GM10847 (cell line): ENCODE data around the gene STARD13.

Experiments used
- POLR2A ChIP-seq: IDR thresholded peaks from 2 replicates; pipeline ENCODE4 v1.6.1; 2011; ENCODE audit not compliant: insufficient read length; ENCODE audit errors: extremely low read depth

The STARD13 gene

DNA sequence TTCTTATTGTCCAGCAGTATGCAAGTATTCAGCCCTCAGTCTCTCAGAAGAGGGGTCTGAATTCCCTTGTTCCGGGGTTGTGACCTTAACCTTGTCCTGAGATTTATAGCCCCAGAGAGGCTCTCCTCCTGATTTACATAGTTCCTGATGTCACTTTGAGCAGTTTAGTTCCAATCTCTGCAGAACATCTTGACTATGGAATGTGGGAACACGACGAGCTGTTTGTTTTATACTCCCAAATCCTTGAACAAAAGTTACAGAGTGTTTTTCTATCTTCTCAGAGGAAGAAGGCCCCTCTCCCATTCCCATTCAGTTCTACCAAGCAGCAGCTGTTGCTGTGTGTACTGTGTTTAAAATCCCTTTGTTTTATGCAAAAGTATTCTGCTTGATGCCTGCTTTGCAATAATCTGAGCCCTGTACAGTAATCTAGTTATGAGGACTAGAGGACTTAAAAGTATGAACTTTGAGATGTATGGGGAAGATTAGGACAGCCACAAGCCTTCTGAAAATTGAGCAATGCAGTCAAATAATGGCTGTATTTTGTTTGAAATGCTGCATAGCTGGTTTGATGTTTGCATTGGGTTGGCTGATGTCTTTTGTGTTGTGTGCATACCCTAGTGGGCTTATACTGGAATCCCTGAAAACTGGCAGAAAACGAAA lies 194.7 kb downstream of the STARD13 start:
- no peak for TF ChIP-seq POLR2A

DNA sequence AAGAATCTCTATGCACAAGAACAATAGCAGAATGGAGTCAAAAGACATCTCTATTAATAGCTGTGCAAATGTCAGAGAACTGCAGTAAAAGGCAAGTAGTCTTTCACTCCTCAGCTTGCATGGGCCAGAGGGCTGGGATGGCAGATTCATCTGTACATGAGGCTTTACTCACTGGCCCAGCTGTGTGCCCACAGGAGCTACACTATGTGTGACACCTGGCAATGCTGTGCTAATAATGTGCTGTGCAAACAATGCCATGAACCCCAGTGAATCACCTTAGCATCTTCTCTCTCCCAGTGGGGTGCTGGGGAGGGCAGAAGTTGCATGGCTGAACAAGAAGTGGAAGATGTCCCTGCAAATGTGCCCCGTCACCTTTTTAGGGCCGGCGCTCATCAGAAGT lies 196.2 kb downstream of the STARD13 start:
- no peak for TF ChIP-seq POLR2A

DNA sequence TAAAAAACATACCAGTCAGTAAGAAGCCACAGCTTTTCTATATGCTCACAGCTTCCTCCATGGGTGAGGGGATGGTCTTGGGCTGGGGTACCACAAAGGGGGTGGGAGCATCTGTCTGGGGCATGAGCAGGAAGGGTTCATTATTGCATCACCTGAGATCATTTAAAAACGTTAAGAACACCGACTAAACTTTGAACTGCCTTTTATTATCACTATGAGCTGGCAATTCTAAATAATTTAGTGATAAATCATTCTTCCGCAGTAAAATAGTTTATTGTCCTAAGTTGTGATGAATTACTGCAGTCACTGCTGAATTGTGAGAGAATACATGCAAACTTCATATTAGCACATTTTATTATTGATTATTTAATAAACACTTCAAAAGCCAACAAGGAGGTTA lies 197.8 kb downstream of the STARD13 start:
- no peak for TF ChIP-seq POLR2A

DNA sequence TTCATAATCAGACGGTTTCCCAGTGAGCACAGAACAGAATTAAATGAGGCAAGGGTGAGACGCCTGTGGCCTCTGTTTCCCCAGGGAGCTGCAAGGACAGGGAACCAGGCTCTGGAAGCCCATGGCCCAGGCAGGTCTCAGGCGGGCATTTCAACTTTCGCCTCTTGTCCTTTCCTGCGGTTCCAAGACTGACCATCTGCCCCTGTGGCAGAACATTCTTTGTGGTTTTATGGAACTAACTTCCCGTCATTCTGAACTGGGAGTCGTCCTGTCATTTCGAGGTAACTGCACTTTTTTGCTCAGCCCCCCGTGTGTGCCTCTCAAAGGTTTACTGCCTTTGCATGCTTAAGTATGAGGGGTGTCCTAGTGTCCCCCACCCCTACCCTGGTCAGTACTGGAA lies 198.5 kb downstream of the STARD13 start:
- no peak for TF ChIP-seq POLR2A

GRCh38 chr13:33083054-33083453 lies 202.5 kb downstream of the STARD13 start:
- TF ChIP-seq POLR2A: no peak

DNA sequence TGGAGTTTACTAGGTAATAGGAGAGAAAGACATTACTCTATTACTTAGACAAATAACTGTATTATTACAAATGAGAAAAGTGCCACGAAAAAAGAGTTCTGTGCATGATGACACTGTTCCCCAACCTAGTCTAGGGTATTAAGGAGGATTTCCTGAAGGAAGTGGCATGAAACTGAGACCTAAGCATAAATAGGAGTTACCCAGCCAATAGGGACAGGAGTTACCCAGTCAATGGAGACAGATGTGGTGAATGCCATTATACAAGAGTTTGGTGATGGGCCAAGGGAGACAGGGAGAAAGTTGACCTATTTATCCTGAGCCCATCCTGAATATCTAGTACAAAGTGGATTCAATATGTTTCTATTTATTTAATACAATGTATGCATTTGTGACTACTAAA lies 203.9 kb downstream of the STARD13 start:
- TF ChIP-seq POLR2A: no peak

- no peak for TF ChIP-seq POLR2A
Observed at GRCh38 chr13:33080972-33081590, 204.5 kb downstream of the STARD13 start.

DNA sequence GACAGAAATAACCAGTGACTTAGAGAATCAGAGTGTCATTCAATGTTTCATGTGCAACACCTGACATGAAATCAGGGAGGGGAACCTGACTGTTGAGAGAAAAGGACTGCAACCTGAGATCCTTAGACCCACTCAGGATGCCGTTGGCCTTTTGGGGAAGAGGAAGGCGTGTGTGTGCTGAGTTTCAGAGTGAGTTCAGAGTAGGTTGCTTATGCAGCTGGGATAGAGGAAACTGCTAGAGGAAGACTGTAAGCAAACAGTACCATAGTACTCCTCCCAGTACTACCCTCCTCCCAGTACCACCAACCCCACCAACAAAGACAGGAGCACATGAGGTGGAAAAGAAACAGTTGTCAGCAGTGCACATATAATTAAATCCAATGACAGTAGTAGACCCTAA lies 205.6 kb downstream of the STARD13 start:
- no peak for TF ChIP-seq POLR2A

DNA sequence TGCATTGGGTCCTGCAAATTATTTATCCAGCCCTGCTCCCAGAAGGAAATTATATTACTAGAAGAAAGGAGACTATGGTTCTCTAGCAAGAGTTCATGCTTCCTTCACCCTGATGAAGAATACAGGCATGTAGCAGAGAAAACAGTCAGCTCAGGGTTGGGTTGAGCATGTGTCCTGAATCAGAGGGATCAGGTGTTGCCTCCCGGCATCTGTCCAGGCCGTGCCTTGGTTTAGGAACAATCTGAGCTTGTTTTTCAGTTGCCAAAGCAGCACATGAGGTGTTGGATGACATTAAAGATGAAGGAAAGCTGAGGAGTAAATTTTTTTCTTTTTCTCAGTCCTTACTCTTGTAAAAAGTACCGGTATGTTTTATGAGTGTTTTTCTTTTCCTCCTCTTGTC lies 207.3 kb downstream of the STARD13 start:
- no peak for TF ChIP-seq POLR2A

DNA sequence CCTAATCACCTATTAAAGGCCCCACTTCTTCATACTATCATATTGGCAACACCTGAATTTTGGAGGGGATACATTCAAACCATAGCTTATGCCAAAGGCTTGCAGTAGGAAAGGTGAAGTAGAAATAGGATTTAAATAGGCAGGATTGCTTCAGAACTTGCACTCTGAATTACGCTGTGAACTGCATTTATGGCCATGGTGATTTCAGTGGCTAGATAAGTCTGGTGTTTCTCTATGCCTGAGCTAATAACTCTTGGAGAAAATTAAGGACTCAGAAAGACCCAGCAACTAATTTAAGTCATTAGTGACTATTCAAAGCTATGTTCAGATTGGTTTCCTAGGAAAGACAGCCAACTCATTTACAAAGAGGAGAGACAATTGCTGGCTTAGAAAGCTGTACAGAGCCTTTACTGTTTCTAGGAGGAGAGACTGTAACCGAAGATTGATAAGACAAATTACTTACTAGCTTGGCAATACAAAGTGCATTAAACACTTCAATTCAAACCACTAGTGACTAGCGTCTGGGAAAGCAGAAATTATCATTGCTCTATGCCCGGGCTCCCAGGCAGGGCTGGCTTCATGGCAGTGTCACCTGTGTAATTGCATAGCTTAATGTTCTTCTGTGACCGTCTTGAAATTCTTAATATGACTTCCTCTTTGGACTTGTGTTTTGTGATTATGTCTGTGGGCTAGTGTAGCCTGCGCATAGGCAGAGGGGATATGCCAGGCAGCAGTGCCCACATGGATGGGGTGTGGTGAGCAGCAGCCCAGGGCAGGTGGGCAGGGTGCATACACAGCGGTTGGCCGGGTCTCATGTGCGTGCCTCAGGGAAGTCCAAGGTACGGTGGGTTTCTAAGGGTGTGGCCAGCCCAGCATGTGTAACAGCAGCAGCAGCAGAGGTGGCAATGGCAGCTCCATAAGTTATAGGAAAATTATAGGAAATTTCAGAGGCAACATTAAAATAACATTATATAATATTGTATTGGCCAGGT lies 209.3 kb downstream of the STARD13 start:
- no peak for TF ChIP-seq POLR2A

DNA sequence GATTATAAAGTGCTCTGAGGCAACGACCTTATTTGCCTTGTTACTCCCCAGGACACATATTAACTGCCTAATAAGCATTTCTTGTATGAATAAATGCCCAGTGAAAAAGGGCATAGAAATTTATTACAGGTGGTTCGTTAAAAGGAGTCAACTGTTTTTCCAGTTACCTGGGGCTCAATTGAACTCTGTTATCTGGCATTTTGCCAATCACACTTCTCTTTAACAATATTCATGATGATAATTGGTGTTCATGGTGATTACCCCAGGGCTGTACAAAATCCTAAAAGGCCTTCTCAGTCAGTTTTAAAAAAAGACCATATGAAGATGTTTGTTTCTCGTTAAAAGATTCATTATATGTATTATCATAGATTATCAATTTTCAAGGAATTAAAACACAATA lies 212.2 kb downstream of the STARD13 start:
- TF ChIP-seq POLR2A: no peak

GRCh38 chr13:33072759-33073158 lies 212.8 kb downstream of the STARD13 start:
- no peak for TF ChIP-seq POLR2A

- TF ChIP-seq POLR2A: no peak
Observed at GRCh38 chr13:33072282-33072681, 213.3 kb downstream of the STARD13 start.

DNA sequence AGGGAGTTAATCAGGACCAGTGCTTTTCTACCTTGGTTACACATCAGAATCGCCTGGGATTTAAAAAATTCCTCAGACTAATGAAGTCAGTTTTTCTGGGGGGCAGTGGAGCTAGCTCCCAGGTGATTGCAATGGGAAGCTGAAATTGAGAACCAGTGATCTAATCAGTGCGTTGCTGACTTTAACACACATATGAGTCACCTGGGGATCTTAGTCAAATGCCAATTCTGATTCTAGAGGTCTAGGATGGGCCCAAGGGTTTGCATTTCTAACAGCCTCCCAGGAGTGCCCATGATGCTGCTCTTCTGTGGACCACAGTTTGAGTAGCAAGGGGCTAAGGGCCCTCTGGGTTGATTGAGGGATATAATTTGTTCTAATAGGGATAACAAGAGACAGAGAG lies 214.8 kb downstream of the STARD13 start:
- no peak for TF ChIP-seq POLR2A

DNA sequence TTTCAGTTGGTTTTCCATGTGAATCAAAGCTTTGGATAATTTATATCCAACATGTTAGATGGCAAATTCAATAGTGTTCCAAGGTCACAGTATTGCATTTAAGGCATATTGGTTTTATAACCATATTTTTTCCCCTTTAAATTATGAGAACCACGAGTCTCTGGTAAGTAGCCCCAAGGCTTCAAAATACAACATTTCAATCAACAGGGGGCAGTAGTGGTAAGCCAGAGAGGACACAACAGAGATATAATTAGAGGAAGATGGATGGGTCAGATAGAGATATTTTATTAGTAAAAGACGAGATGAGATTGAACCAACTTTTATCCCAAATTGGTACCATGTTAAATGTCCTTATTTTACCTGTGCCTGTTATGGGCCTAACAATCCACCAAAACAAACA lies 216.2 kb downstream of the STARD13 start:
- no peak for TF ChIP-seq POLR2A

- no peak for TF ChIP-seq POLR2A
Observed at GRCh38 chr13:33066329-33066728, 219.2 kb downstream of the STARD13 start.
